CD4-positive, alpha-beta T cell (primary cell): ENCODE data around the gene ALLC. TPM values are rescaled to one million over a fixed set of nuclear protein-coding genes. Genes with fewer than 3 reads are reported as not detected.

Source experiments
- ATAC-seq: fragments of 200-7000 bp; cut with Tn5 transposase; one replicate; pipeline ENCODE4 v1.10.0; 2022; ENCODE audit warnings: mild to moderate bottlenecking; ENCODE audit not compliant: poor library complexity
- CTCF ChIA-PET: fragments of 350-600 bp; sonication (Branson Sonifier 250); formaldehyde crosslinking; loops from one replicate; lab custom pipeline; 2021; ENCODE audit warnings: antibody characterized with exemption, inconsistent platforms; lab: Charles Lee
- POLR2A ChIA-PET: fragments of 350-600 bp; sonication (Branson Sonifier 250); formaldehyde crosslinking; loops from one replicate; lab custom pipeline; 2021; ENCODE audit warnings: antibody characterized with exemption, inconsistent platforms; lab: Charles Lee
- DNase-seq, 14 experiments: peaks; one replicate each; pipeline ENCODE4 v3.0.0-alpha.2; 2013 to 2020; ENCODE audit warnings: mixed read lengths in 2 of 14
- H3K27ac ChIP-seq, 2 donors: one replicate each; pipeline versions ENCODE4 v1.5.1 to v1.7.0; 2013; ENCODE audit warnings: low read length in 2 of 2, low read depth in 1 of 2, mild to moderate bottlenecking in 1 of 2
- H3K27me3 ChIP-seq, 2 experiments: 1 replicate in 1 of 2; 2 replicates in 1 of 2; pipeline versions ENCODE4 v1.6.1 to v1.7.0; 2013; ENCODE audit warnings: low read length in 2 of 2, control low read depth in 1 of 2, mild to moderate bottlenecking in 1 of 2, moderate library complexity in 1 of 2; ENCODE audit not compliant: insufficient read depth in 2 of 2, control insufficient read depth in 1 of 2
- H3K36me3 ChIP-seq: one replicate; pipeline ENCODE4 v1.6.1; 2013; ENCODE audit warnings: low read length, control low read depth; ENCODE audit not compliant: insufficient read depth
- H3K4me1 ChIP-seq: one replicate; pipeline ENCODE4 v1.6.1; 2013; ENCODE audit warnings: low read length, control low read depth; ENCODE audit not compliant: insufficient read depth
- H3K4me3 ChIP-seq: one replicate; pipeline ENCODE4 v1.5.1; 2013; ENCODE audit warnings: mild to moderate bottlenecking, low read length, moderate library complexity
- H3K9me3 ChIP-seq, 2 experiments: 1 replicate in 1 of 2; 2 replicates in 1 of 2; pipeline versions ENCODE4 v1.6.1 to v1.7.0; 2013; ENCODE audit warnings: low read length in 2 of 2, mild to moderate bottlenecking in 2 of 2, control low read depth in 1 of 2, moderate library complexity in 1 of 2; ENCODE audit not compliant: control insufficient read depth in 1 of 2, insufficient read depth in 1 of 2
- H3K27ac Mint-ChIP-seq: one replicate; pipeline ENCODE4 v1.8.0; 2020; ENCODE audit warnings: mixed read lengths
- H3K27me3 Mint-ChIP-seq: one replicate; pipeline ENCODE4 v1.8.0; 2021; ENCODE audit warnings: mixed read lengths
- H3K36me3 Mint-ChIP-seq: one replicate; pipeline ENCODE4 v1.8.0; 2021; ENCODE audit warnings: low read depth, mixed read lengths
- H3K4me1 Mint-ChIP-seq: one replicate; pipeline ENCODE4 v1.8.0; 2021; ENCODE audit warnings: low read depth, mixed read lengths
- H3K4me3 Mint-ChIP-seq: one replicate; pipeline ENCODE4 v1.8.0; 2020; ENCODE audit warnings: mild to moderate bottlenecking, mixed read lengths
- H3K9me3 Mint-ChIP-seq: one replicate; pipeline ENCODE4 v1.8.0; 2020; ENCODE audit warnings: mixed read lengths
- intact Hi-C, 2 experiments: fragments of 100-400 bp; cut with DNase I in 1 of 2; cut with micrococcal nuclease in 1 of 2; formaldehyde crosslinking; loops; one replicate each; pipeline versions ENCODE4 v1.15.1 to v1.9.0; 2023 to 2025; cut with DNase I, micrococcal nuclease
- total RNA-seq, 174 experiments: library from RNA in 2 of 174; stranded (reverse) in 2 of 174; gene quantifications; one replicate each; pipeline ENCODE4 v1.2.3 and lab custom pipeline; 2021 to 2026
- TF ChIP-seq, protein P1 (sequence below): fragments of 200-600 bp; IDR thresholded peaks from one replicate; pipeline ENCODE4 v1.8.0; 2022; ENCODE audit warnings: antibody characterized with exemption, mild to moderate bottlenecking

Gene ALLC
- total RNA-seq, 2 experiments from 2014 or later: not detected

DNA sequence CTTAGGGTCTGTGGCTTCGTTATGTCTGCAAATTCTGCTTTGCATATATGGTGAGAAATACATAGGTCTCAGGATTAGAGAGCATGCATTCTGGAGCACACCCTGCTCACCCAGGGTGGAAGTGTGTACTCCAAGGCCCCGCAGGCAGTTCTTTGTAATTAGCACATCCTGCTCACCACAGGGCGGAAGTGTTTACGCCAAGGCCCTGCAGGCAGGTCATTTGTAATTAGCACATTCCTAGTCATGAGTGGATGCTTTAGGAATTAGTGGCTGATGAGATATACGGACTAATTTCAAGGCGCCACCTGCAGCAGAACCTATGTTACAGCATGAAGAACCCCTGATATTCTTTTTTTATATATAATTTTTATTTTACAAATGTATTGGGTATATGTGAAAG, 4.2 kb downstream of the ALLC start:
- Mint-ChIP-seq H3K27me3 (no peaks in the 10 kb centered on the region), H3K4me3 (no peak overlapping the region), H3K4me1 (no peaks in the 10 kb centered on the region), H3K9me3 (no peaks in the 10 kb centered on the region), H3K27ac (no peak overlapping the region), H3K36me3 (no peaks in the 10 kb centered on the region)
- H3K4me1 ChIP-seq: peaks cover 2% of the 10 kb centered on the region
- no peak for ATAC-seq
- TF ChIP-seq, protein P1, sequence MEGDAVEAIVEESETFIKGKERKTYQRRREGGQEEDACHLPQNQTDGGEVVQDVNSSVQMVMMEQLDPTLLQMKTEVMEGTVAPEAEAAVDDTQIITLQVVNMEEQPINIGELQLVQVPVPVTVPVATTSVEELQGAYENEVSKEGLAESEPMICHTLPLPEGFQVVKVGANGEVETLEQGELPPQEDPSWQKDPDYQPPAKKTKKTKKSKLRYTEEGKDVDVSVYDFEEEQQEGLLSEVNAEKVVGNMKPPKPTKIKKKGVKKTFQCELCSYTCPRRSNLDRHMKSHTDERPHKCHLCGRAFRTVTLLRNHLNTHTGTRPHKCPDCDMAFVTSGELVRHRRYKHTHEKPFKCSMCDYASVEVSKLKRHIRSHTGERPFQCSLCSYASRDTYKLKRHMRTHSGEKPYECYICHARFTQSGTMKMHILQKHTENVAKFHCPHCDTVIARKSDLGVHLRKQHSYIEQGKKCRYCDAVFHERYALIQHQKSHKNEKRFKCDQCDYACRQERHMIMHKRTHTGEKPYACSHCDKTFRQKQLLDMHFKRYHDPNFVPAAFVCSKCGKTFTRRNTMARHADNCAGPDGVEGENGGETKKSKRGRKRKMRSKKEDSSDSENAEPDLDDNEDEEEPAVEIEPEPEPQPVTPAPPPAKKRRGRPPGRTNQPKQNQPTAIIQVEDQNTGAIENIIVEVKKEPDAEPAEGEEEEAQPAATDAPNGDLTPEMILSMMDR: no peak
- H3K27ac ChIP-seq: no peak overlapping the region
- no peaks in the 10 kb centered on the region for H3K36me3 ChIP-seq
- no peaks in the 10 kb centered on the region for H3K27me3 ChIP-seq
- ChIA-PET POLR2A (no interaction called here), CTCF (no interaction called here)
- peak in 1 of 14 experiments; percentile 23 for DNase-seq
- intact Hi-C loops: no loop called here
- H3K9me3 ChIP-seq: peaks cover 0 to 8% of the 10 kb centered on the region in 2 experiments
- no peak overlapping the region for H3K4me3 ChIP-seq

DNA sequence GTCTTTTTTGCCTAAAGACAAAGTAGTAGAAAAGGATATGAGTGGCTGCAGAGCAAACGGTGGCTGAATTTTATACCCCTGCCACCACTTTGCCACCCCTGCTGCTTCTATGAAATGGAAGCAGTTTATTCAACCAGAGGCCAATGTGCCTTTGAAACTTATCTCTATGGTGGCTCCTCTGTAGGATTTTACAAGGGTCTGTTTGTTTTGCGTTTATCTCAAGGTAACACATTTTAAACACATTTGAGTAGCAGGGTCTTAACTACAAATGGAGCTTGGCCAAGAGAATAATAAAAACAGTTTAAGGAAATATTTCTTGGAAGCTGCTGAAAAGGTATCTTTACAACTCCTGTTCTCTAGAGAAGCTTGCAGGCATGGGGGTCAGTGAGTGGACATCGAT, 6.1 kb downstream of the ALLC start:
- no peaks in the 10 kb centered on the region for H3K4me1 Mint-ChIP-seq
- CTCF ChIA-PET: no interaction called here
- H3K27ac Mint-ChIP-seq: no peak overlapping the region

DNA sequence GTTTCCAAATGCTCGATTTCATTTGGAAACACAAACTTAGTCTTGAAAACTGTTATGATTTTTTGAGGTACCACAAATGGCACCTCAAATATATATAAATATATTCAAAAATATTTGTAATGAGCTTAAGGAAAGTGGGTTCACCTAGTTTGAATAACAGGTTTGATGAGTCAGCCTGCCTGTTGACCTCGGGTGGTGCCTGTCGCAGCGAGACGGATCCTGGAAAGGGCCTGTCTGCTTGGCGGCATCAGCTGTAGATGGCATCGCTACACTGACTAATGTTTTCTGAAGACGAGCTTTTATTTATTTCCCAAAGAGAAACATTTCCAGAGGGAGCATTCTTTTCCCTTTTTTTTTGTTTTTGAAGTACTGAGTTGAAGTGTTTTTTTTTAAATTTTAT, 6.9 kb downstream of the ALLC start:
- CTCF ChIA-PET: no interaction called here
- Histone ChIP-seq H3K27me3 (no peaks in the 10 kb centered on the region), H3K4me3 (no peak overlapping the region), H3K27ac (no peak overlapping the region), H3K4me1 (peaks cover 2% of the 10 kb centered on the region), H3K9me3 (peaks cover 0 to 8% of the 10 kb centered on the region in 2 experiments), H3K36me3 (no peaks in the 10 kb centered on the region)
- DNase-seq (peak in 1 of 14 experiments; percentile 7), ATAC-seq (no peak)
- intact Hi-C loops: no loop called here
- no peak overlapping the region for H3K27ac Mint-ChIP-seq
- no peak overlapping the region for H3K4me3 Mint-ChIP-seq
- no peaks in the 10 kb centered on the region for H3K4me1 Mint-ChIP-seq
- H3K36me3 Mint-ChIP-seq: no peaks in the 10 kb centered on the region
- H3K9me3 Mint-ChIP-seq: no peaks in the 10 kb centered on the region
- peaks cover 10% of the 10 kb centered on the region for H3K27me3 Mint-ChIP-seq
- POLR2A ChIA-PET: no interaction called here
- TF ChIP-seq, protein P1: no peak

More for the DNA sequence above, 6.1 kb downstream of the ALLC start:
- Histone ChIP-seq H3K27me3 (no peaks in the 10 kb centered on the region), H3K36me3 (no peaks in the 10 kb centered on the region), H3K4me1 (peaks cover 2% of the 10 kb centered on the region), H3K4me3 (no peak overlapping the region), H3K27ac (no peak overlapping the region), H3K9me3 (peaks cover 0 to 8% of the 10 kb centered on the region in 2 experiments)
- intact Hi-C loops: no loop called here
- peaks cover 5% of the 10 kb centered on the region for H3K27me3 Mint-ChIP-seq
- POLR2A ChIA-PET: no interaction called here
- ATAC-seq: no peak
- H3K9me3 Mint-ChIP-seq: no peaks in the 10 kb centered on the region
- H3K4me3 Mint-ChIP-seq: no peak overlapping the region
- H3K36me3 Mint-ChIP-seq: no peaks in the 10 kb centered on the region
- TF ChIP-seq, protein P1: no peak
- DNase-seq: no peak
